ENCODE results near the gene VCL. TPM values are rescaled to one million over a fixed set of nuclear protein-coding genes. Genes with fewer than 3 reads are reported as not detected.
"Not testable (repeated sequence)": the region's sequence is repeated elsewhere in the genome, so short reads cannot be mapped to it uniquely, and the experiment has no call there.

VCL gene
- total RNA-seq, 1 donor from 2014 or later = 237 TPM

GRCh38 chr10:74029943-74030342, 32.0 kb downstream of the VCL start:
- ATAC-seq (no peak), DNase-seq (ENCODE audit: missing footprints) (no peak)
- intact Hi-C loops (cut with DNase I) = no loop called here

- intact Hi-C loops (cut with DNase I); DNase-seq (ENCODE audit: missing footprints); ATAC-seq: not testable (repeated sequence)
These were observed 34.3 kb downstream of the VCL start for GRCh38 chr10:74032208-74032607.

- no peak for ATAC-seq
- intact Hi-C loops (cut with DNase I) = no loop called here
- DNase-seq (ENCODE audit: missing footprints) = no peak
These were observed 35.2 kb downstream of the VCL start for GRCh38 chr10:74032900-74033655.

GRCh38 chr10:74033702-74034101, 35.8 kb downstream of the VCL start:
- intact Hi-C loops (cut with DNase I) = no loop called here
- DNase-seq (ENCODE audit: missing footprints) (no peak), ATAC-seq (no peak)

- no peak for ATAC-seq
- intact Hi-C loops (cut with DNase I) = no loop called here
These were observed 36.4 kb downstream of the VCL start for GRCh38 chr10:74034301-74034700.

GRCh38 chr10:74035303-74035702, 37.4 kb downstream of the VCL start:
- intact Hi-C loops (cut with DNase I) = loop anchor here (5.0 kb wide), 2 partner anchors 33 to 42 kb away; no protein-coding TSS in a partner anchor
- DNase-seq (ENCODE audit: missing footprints) (no peak), ATAC-seq (no peak)

More at GRCh38 chr10:74034301-74034700, 36.4 kb downstream of the VCL start:
- no peak for DNase-seq (ENCODE audit: missing footprints)

GRCh38 chr10:74036474-74036873, 38.6 kb downstream of the VCL start:
- DNase-seq (ENCODE audit: missing footprints) (no peak), ATAC-seq (no peak)
- intact Hi-C loops (cut with DNase I) = loop anchor here (5.0 kb wide), 2 partner anchors 34 to 41 kb away; no protein-coding TSS in a partner anchor

GRCh38 chr10:74039561-74040145, 41.7 kb downstream of the VCL start:
- ATAC-seq (peak; percentile 83), DNase-seq (ENCODE audit: missing footprints) (no peak)
- intact Hi-C loops (cut with DNase I) = loop anchor here (5.0 kb wide), 2 partner anchors 37 to 38 kb away; no protein-coding TSS in a partner anchor

- DNase-seq (ENCODE audit: missing footprints) (no peak), ATAC-seq (no peak)
- intact Hi-C loops (cut with DNase I) = no loop called here
These were observed 42.5 kb downstream of the VCL start for GRCh38 chr10:74040200-74041126.

- intact Hi-C loops (cut with DNase I) = no loop called here
- no peak for ATAC-seq
- no peak for DNase-seq (ENCODE audit: missing footprints)
These were observed 46.5 kb downstream of the VCL start for GRCh38 chr10:74044419-74044818.

GRCh38 chr10:74047304-74047703, 49.4 kb downstream of the VCL start:
- DNase-seq (ENCODE audit: missing footprints) (no peak), ATAC-seq (no peak)
- intact Hi-C loops (cut with DNase I) = no loop called here

GRCh38 chr10:74047871-74048270, 50.0 kb downstream of the VCL start:
- intact Hi-C loops (cut with DNase I) = no loop called here
- ATAC-seq = no peak

GRCh38 chr10:74048433-74048832, 50.5 kb downstream of the VCL start:
- no peak for DNase-seq (ENCODE audit: missing footprints)
- ATAC-seq = no peak
- intact Hi-C loops (cut with DNase I) = no loop called here

More at GRCh38 chr10:74047871-74048270, 50.0 kb downstream of the VCL start:
- no peak for DNase-seq (ENCODE audit: missing footprints)

- no peak for DNase-seq (ENCODE audit: missing footprints)
- intact Hi-C loops (cut with DNase I) = no loop called here
- peak; percentile 69 for ATAC-seq
These were observed 52.0 kb downstream of the VCL start for GRCh38 chr10:74049955-74050354.

- ATAC-seq (no peak), DNase-seq (ENCODE audit: missing footprints) (no peak)
- intact Hi-C loops (cut with DNase I) = no loop called here
These were observed 52.7 kb downstream of the VCL start for GRCh38 chr10:74050653-74051052.

- intact Hi-C loops (cut with DNase I) = no loop called here
- no peak for ATAC-seq
- no peak for DNase-seq (ENCODE audit: missing footprints)
These were observed 53.9 kb downstream of the VCL start for GRCh38 chr10:74051736-74052342.

GRCh38 chr10:74052994-74053393, 55.1 kb downstream of the VCL start:
- intact Hi-C loops (cut with DNase I) = no loop called here
- ATAC-seq (no peak), DNase-seq (ENCODE audit: missing footprints) (no peak)

- intact Hi-C loops (cut with DNase I) = loop anchor here (5.0 kb wide), 1 partner anchor 58 kb away; the partner anchor contains the start of gene VCL
- no peak for DNase-seq (ENCODE audit: missing footprints)
- no peak for ATAC-seq
These were observed 57.6 kb downstream of the VCL start for GRCh38 chr10:74055383-74056049.
